K562 (cell line): ENCODE data around the gene FFAR4. TPM values are rescaled to one million over a fixed set of nuclear protein-coding genes. Genes with fewer than 3 reads are reported as not detected.

ENCODE experiments used
- ATAC-seq: fragments of 200-7000 bp; cut with Tn5 transposase; 3 replicates; pipeline ENCODE4 v1.9.1; 2020; ENCODE audit warnings: moderate library complexity
- BruUV-seq: library from RNA; stranded (reverse); fragments of 400-500 nt; replicated peaks from 2 replicates; lab custom pipeline; 2021; lab: Mats Ljungman, UMichigan
- CTCF ChIA-PET: fragments of 300-600 bp; formaldehyde crosslinking; extraction: SDS; loops from one replicate; lab custom pipeline; 2021; ENCODE audit warnings: low intra/inter-chr PET ratio; lab: Yijun Ruan, JAX
- POLR2A ChIA-PET: fragments of 300-600, 350-650 bp; sonication (Branson Sonifier 250); formaldehyde crosslinking; extraction: SDS; loops from one replicate; lab custom pipeline; 2021; ENCODE audit warnings: antibody characterized with exemption, inconsistent platforms; lab: Yijun Ruan, JAX
- DNase-seq, 4 experiments: peaks; one replicate each; pipeline versions ENCODE4 v3.0.0 to v3.0.0-alpha.2; 2011 to 2018; ENCODE audit warnings: low spot score in 3 of 4, mixed read lengths in 3 of 4; ENCODE audit errors: extremely low read depth in 1 of 4
- FAIRE-seq: peaks from 2 replicates; lab custom pipeline; 2011; peaks lifted over from hg19 to GRCh38; lab: Jason Lieb, UNC
- H2AFZ ChIP-seq: 2 replicates; pipeline ENCODE4 v1.6.0; 2011; ENCODE audit warnings: low read depth, low read length, control low read depth, inconsistent platforms
- H3K27ac ChIP-seq: fragments of 200-600 bp; 3 replicates; pipeline ENCODE4 v1.8.0; 2011; ENCODE audit warnings: low read depth, mild to moderate bottlenecking, control low read depth, inconsistent platforms, low read length, moderate library complexity, mixed read lengths; ENCODE audit errors: extremely low read depth
- H3K27me3 ChIP-seq, 2 experiments: fragments of 300-600 bp in 1 of 2; 2 replicates in 1 of 2; 3 replicates in 1 of 2; pipeline versions ENCODE4 v1.6.0 to v1.8.0; 2011; ENCODE audit warnings: inconsistent platforms in 2 of 2, low read length in 2 of 2, mild to moderate bottlenecking in 1 of 2, mixed read lengths in 1 of 2, moderate library complexity in 1 of 2; ENCODE audit not compliant: control insufficient read depth in 2 of 2, insufficient read depth in 2 of 2
- H3K36me3 ChIP-seq: fragments of 300-600 bp; 3 replicates; pipeline ENCODE4 v1.8.0; 2011; ENCODE audit warnings: mild to moderate bottlenecking, low read length, inconsistent platforms; ENCODE audit not compliant: control insufficient read depth, insufficient read depth
- H3K4me1 ChIP-seq, 2 experiments: fragments of 200-600 bp in 1 of 2; replicated peaks in 1 of 2; 2 replicates in 1 of 2; 3 replicates in 1 of 2; pipeline versions ENCODE4 v1.5.1 to v1.8.0; 2011; ENCODE audit warnings: inconsistent platforms in 2 of 2, low read length in 2 of 2, mild to moderate bottlenecking in 1 of 2, mixed read lengths in 1 of 2, moderate library complexity in 1 of 2; ENCODE audit not compliant: control insufficient read depth in 2 of 2, insufficient read depth in 2 of 2
- H3K4me2 ChIP-seq: 2 replicates; pipeline ENCODE4 v1.6.1; 2011; ENCODE audit warnings: low read length, control low read depth, inconsistent platforms, mixed read lengths; ENCODE audit not compliant: insufficient read depth
- H3K4me3 ChIP-seq: fragments of 200-600 bp; sonication (generic), shearing (Covaris generic); 2 replicates; pipeline ENCODE4 v1.5.1; 2016; ENCODE audit warnings: control low read depth, inconsistent platforms
- H3K79me2 ChIP-seq: fragments of 200-600 bp; 3 replicates; pipeline ENCODE4 v1.8.0; 2011; ENCODE audit warnings: low read length, inconsistent platforms; ENCODE audit not compliant: control insufficient read depth, insufficient read depth
- H3K9ac ChIP-seq, 2 experiments: 2 replicates each; pipeline versions ENCODE4 v1.6.0 to v1.6.1; 2011; ENCODE audit warnings: low read depth in 2 of 2, low read length in 2 of 2, control low read depth in 1 of 2, inconsistent platforms in 1 of 2, mild to moderate bottlenecking in 1 of 2, mixed read lengths in 1 of 2; ENCODE audit not compliant: insufficient read depth in 1 of 2
- H3K9me1 ChIP-seq: one replicate; pipeline ENCODE4 v1.6.0; 2011; ENCODE audit warnings: inconsistent platforms, mild to moderate bottlenecking, low read length, moderate library complexity; ENCODE audit not compliant: control insufficient read depth, insufficient read depth
- H3K9me3 ChIP-seq: replicated peaks from 2 replicates; pipeline ENCODE4 v1.5.1; 2011; ENCODE audit warnings: low read depth, low read length, inconsistent platforms; ENCODE audit not compliant: control insufficient read depth, insufficient read depth
- H4K20me1 ChIP-seq: replicated peaks from 2 replicates; pipeline ENCODE4 v1.6.1; 2011; ENCODE audit warnings: low read length, inconsistent platforms, mixed read lengths; ENCODE audit not compliant: control insufficient read depth, insufficient read depth
- CTCF ChIP-seq, 3 experiments: IDR thresholded peaks in 2 of 3; conservative IDR thresholded peaks in 1 of 3; 2 replicates each; pipeline ENCODE4 v1.5.1; 2011 to 2012; ENCODE audit warnings: low read length in 3 of 3, mild to moderate bottlenecking in 3 of 3, control low read depth in 2 of 3, improper control_type of control experiment in 1 of 3, inconsistent platforms in 1 of 3, low read depth in 1 of 3, mixed read lengths in 1 of 3, moderate library complexity in 1 of 3; ENCODE audit not compliant: insufficient read depth in 2 of 3
- MGA ChIP-seq: fragments of 450-650 bp; IDR thresholded peaks from 2 replicates; pipeline ENCODE4 v1.6.1; 2016; ENCODE audit warnings: mild to moderate bottlenecking, moderate library complexity
- WGBS: fragments of 100-300 bp; shearing (Covaris generic); methylation state at CpG from one replicate; pipeline ENCODE4 v1.1.6; 2016; ENCODE audit warnings: low coverage, mixed read lengths; ENCODE audit not compliant: insufficient coverage; ENCODE audit errors: missing lambda C conversion rate; 5-methylcytosine and 5-hydroxymethylcytosine counted together
- in situ Hi-C: fragments of 300-500 bp; cut with MboI; formaldehyde crosslinking; loops from 4 replicates; pipeline ENCODE4 v1.15.0; 2018; ENCODE audit warnings: inconsistent platforms, mixed read lengths
- intact Hi-C: fragments of 100-400 bp; cut with micrococcal nuclease; formaldehyde crosslinking; loops from 2 replicates; pipeline ENCODE4 v1.14.2; 2022
- polyA plus RNA-seq, 8 experiments: library from polyadenylated mRNA; depleted of rRNA in 4 of 8; stranded (reverse) in 5 of 8; unstranded in 3 of 8; fragments of >200 nt; fragmentation: Nextera tagmentation in 2 of 8; fragmentation: Illumina TruSeq in 1 of 8; extraction: Ambion mirVana in 2 of 8; extraction: Trizol in 1 of 8; gene quantifications; 2 replicates each; pipeline versions ENCODE4 v1.2.1 to v1.2.3, GENCODE V29; 2011 to 2014; ENCODE audit warnings: inconsistent platforms in 1 of 8, missing spikeins in 1 of 8
- total RNA-seq, 7 experiments: library from RNA; depleted of rRNA in 6 of 7; stranded (reverse); fragments of >200 nt in 6 of 7; fragmentation: Illumina TruSeq in 2 of 7; extraction: Trizol in 2 of 7; gene quantifications; 2 replicates each; pipeline versions ENCODE4 v1.2.1 to v1.2.3, GENCODE V29; 2011 to 2021; ENCODE audit warnings: low replicate concordance in 1 of 7

The FFAR4 gene
- total and polyA plus RNA-seq, 9 of the 15 experiments (the other 6 are each of a cell fraction or from before 2014, with no cell fraction given), result not detected

- Histone ChIP-seq H4K20me1 (no peaks in the 10 kb centered on the region), H3K27me3 (peaks cover 4 to 27% of the 10 kb centered on the region in 2 experiments; a peak in 3 of 5 replicates), H3K4me1 (no peaks in the 10 kb centered on the region; a peak in 1 of 5 replicates), H3K4me3 (no peak overlapping the region), H3K79me2 (no peaks in the 10 kb centered on the region), H3K9me3 (no peaks in the 10 kb centered on the region), H3K9me1 (no peaks in the 10 kb centered on the region), H3K27ac (no peak overlapping the region), H2AFZ (no peak overlapping the region), H3K36me3 (no peaks in the 10 kb centered on the region), H3K9ac (no peak overlapping the region), H3K4me2 (no peak overlapping the region)
- in situ Hi-C loops (no loop called here), intact Hi-C loops (no loop called here)
- WGBS, result 21% methylated on average over 4 of the region's 4 CpGs
- TF ChIP-seq MGA (no peak), CTCF (IDR thresholded peaks at IDR 0.05 in 2 of 3, conservative IDR thresholded peaks at IDR 0.05 in 1 of 3; ENCODE audit: insufficient read depth in 2 of 3, low read depth in 1 of 3, low read length in 3 of 3) (peak in 2 of 3 experiments; percentile 12 to 31; a peak in 1 of 6 replicates)
- ChIA-PET POLR2A (interaction anchor here (1.2 kb wide), 1 partner anchor 11 kb away, joined by 3 read pairs; no protein-coding TSS in a partner anchor), CTCF (no interaction called here)
- FAIRE-seq, result no peak
- no peak for DNase-seq
- no TSS peak for BruUV-seq
- no peak; the same call in 2 of the 3 replicates for ATAC-seq
Measured at GRCh38 chr10:93596539-93596938, 30.1 kb downstream of the FFAR4 start.
